Activated T-cell treated with anti-CD3 and anti-CD28 coated beads for 48 hours (primary cell): Measurements from ENCODE around the gene GTF2H4.

Experiments used
- DNase-seq: peaks from one replicate; pipeline ENCODE4 v3.0.0-alpha.2; 2020; ENCODE audit warnings: low read depth

Gene GTF2H4

GRCh38 chr6:30960907-30961673 is 53.1 kb downstream of the GTF2H4 start:
- no peak for DNase-seq

GRCh38 chr6:30962716-30963115 is 54.7 kb downstream of the GTF2H4 start:
- DNase-seq, result no peak

GRCh38 chr6:30963641-30964040 is 55.6 kb downstream of the GTF2H4 start:
- DNase-seq, result no peak
